HG03521 (cell line): ENCODE measurements around the gene FRY.

Experiments used
- ATAC-seq: cut with Tn5 transposase; IDR thresholded peaks from one replicate; pipeline ENCODE4 v1.9.1; 2021; ENCODE audit warnings: mild to moderate bottlenecking, moderate library complexity; ENCODE audit not compliant: unreplicated experiment

Gene FRY

GRCh38 chr13:32125751-32126150, 94.2 kb downstream of the FRY start:
- ATAC-seq, result no peak

GRCh38 chr13:32126278-32126677, 94.7 kb downstream of the FRY start:
- no peak for ATAC-seq

GRCh38 chr13:32126756-32127155, 95.2 kb downstream of the FRY start:
- ATAC-seq, result no peak

GRCh38 chr13:32127691-32128090, 96.1 kb downstream of the FRY start:
- no peak for ATAC-seq

- ATAC-seq, result no peak
These were observed 102.9 kb downstream of the FRY start for GRCh38 chr13:32134241-32135055.

GRCh38 chr13:32135056-32135390, 103.4 kb downstream of the FRY start:
- ATAC-seq, result no peak

- no peak for ATAC-seq
These were observed 104.1 kb downstream of the FRY start for GRCh38 chr13:32135655-32136054.

GRCh38 chr13:32136061-32136460, 104.5 kb downstream of the FRY start:
- ATAC-seq, result no peak

- no peak for ATAC-seq
These were observed 105.1 kb downstream of the FRY start for GRCh38 chr13:32136716-32137115.

- ATAC-seq, result no peak
These were observed 107.7 kb downstream of the FRY start for GRCh38 chr13:32139251-32139650.

GRCh38 chr13:32140109-32140508, 108.5 kb downstream of the FRY start:
- no peak for ATAC-seq

GRCh38 chr13:32141462-32141861, 109.9 kb downstream of the FRY start:
- ATAC-seq, result no peak

- ATAC-seq, result no peak
These were observed 110.5 kb downstream of the FRY start for GRCh38 chr13:32142115-32142514.

GRCh38 chr13:32142956-32143375, 111.4 kb downstream of the FRY start:
- ATAC-seq, result no peak

- no peak for ATAC-seq
These were observed 115.6 kb downstream of the FRY start for GRCh38 chr13:32147193-32147592.

GRCh38 chr13:32147976-32148375, 116.4 kb downstream of the FRY start:
- no peak for ATAC-seq

- no peak for ATAC-seq
These were observed 118.7 kb downstream of the FRY start for GRCh38 chr13:32150239-32150638.

GRCh38 chr13:32150794-32151193, 119.2 kb downstream of the FRY start:
- no peak for ATAC-seq

- ATAC-seq, result no peak
These were observed 119.7 kb downstream of the FRY start for GRCh38 chr13:32151240-32151639.

- ATAC-seq, result no peak
These were observed 121.5 kb downstream of the FRY start for GRCh38 chr13:32153056-32153455.

- ATAC-seq, result no peak
These were observed 127.7 kb downstream of the FRY start for GRCh38 chr13:32159137-32159869.

- ATAC-seq, result no peak
These were observed 130.9 kb downstream of the FRY start for GRCh38 chr13:32162395-32163005.
